HG02610 (cell line): ENCODE data around the gene DOCK4.

Source experiments
- ATAC-seq: cut with Tn5 transposase; IDR thresholded peaks from one replicate; pipeline ENCODE4 v1.9.1; 2021; ENCODE audit warnings: mild to moderate bottlenecking, moderate library complexity; ENCODE audit not compliant: unreplicated experiment

The DOCK4 gene

DNA sequence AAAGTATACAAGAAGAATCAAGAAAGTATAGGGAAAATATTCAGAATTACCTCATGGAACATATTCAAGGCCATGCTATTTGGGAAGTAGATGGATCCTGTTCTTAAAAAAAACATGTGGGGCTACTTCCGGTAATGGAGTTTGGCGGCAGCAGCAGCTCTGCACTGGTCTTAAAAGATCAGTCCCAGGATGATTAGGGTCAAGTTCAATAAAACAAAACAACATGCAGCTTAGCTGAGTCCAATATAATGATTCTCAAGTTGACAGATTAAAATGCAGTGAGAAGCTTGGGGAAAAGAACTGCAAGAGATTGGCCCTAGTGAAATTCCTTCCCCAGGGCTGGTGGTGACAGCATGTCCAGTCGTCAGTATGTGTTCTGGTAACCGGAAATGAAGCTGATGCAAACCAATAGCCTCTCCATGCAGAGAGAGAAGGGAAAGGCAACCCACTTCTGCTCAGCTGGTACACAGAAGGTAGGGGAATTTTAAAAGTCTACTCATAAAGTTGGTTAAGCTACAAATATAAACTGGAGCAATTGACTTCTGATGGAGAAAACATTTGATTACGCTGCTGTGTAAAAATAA, 338.8 kb downstream of the DOCK4 start:
- no peak for ATAC-seq

DNA sequence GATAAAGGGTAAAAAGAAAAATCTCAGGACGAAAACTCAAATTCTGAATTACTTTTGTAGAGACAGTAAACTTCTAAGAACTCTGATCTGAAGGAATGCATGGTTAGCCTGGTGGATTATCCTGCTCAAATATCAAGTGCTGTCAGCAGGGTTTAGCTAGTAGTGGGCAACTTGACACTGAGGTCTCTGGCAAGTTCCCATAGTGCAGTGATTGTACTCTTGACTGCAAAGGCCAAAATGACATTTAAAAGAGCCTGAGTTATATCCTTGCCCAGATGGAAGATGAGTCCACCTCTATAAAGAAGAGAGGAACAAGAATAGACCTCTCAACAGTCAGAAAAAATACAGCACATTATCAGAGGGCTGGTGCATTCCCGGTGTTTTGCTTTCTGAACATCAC, 339.4 kb downstream of the DOCK4 start:
- ATAC-seq = no peak

DNA sequence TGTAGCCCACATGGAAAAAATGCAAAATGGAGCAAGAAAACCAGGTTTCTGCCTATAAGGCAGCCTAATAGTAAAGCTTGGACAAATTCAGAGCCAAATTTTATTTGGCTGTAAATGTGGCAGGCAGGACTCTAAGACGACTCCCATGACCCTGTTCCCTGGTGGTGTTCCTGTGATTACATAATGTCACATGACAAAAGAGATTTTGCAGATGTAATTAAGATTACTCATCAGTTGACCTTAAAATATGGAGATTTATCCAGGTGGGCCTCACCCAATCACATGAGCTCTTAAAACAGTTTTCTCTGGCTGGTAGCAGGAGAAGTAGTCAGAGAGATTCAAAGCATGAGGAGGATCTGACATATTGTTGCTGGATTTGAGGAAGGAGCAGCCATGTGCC, 340.8 kb downstream of the DOCK4 start:
- ATAC-seq = no peak

DNA sequence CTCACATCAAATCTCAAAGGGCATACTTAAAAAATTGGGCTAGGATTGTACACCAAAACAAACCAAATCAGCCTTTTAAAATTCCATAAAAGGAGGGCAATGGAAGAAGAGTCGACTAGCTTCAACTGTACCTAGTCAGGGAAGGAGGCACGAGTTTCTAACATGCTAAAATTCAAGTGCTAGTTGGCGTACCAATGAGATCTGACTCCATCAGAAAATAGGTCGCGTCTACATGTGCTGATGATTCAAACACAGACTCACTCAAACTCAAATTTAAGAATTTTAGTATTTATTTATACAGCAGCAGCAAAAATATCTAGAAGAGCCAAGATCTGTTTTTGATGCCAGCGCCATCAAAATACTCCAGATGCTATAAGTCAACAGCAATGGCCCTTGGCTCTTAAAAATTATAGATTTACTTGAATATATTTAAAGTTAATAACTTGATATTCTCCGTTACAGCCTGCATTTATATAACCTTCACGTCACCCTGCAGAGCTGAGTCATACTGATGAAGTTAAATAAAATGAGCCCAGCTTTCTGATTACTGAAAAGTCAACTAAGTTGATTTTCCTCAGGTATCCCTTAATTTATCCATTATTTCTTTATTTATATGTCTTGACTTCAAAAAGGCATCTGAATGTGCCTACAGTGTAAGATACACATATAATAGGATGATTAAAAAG, 341.8 kb downstream of the DOCK4 start:
- ATAC-seq = no peak

DNA sequence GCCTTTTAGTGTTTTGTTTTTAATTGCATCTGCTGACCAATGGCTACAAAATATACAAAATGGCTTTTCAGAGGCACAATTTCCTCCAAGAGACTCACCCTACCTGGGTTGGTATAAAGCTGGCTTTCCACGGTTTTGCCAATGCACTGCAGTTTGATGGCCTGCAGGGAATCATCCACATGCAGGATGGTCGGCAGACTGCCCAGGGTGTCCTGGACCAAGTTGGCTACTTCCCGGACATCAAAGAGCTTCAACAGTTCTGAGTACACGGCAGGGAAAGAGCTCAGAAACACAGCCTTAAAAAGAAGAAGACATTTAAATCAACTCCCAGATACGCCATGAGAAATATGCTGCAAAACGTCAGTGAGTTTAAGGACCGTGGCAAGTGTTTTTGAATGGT, 342.9 kb downstream of the DOCK4 start:
- ATAC-seq = no peak

DNA sequence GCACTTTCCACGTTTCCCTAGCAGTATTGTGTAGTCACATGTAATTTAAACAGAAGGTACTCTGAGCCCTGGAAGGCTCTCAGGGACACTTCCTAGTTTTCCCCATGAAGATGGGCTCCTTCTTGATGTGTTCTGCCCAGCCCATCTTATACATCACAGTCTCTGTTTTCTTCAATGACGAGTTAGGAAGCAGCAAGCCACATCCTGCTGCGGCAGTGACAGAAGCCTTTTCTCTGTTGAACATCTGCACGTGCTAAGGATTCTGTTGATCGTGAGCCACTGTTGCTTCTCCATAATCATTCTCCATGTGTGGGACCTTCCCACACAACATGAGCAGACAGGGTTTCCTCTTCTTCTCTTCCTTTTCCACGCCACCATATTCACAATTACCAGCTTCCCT, 346.0 kb downstream of the DOCK4 start:
- ATAC-seq = no peak

DNA sequence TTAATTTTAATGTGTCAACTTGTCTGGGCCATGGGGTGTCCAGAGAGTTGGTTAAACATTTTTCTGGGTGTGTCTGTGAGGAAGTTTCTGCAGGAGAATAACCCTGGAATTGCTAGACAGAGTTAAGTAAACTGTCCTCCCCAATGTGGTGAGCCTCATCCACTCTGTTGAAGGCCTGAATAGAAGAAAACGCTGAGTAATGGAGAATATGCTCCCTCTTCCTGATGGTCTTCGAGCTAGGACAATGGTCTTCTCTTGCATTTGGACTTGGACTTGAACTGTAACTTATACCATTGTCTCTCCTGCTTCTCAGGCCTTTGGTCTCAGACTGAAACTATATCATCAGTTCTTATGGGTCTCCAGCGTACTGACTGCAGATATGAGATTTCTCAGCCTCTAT, 347.9 kb downstream of the DOCK4 start:
- no peak for ATAC-seq

DNA sequence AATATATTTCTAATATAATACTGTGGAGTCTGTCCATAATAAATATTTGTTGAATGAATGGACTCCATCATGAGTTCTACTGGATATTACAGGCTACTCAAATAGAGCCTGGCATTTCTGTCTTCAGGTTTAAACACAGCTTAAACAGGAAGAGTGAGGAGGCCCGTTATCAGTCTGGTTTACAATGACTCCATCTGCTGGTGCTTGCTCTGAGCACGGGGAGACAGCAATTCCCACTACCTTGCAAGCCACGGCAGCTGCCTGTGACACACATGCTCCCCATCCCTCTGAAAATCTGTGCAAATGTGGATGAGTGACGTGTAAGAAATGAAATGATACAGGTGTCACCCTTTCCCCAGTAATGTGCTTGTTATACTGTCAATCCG, 350.4 kb downstream of the DOCK4 start:
- no peak for ATAC-seq

DNA sequence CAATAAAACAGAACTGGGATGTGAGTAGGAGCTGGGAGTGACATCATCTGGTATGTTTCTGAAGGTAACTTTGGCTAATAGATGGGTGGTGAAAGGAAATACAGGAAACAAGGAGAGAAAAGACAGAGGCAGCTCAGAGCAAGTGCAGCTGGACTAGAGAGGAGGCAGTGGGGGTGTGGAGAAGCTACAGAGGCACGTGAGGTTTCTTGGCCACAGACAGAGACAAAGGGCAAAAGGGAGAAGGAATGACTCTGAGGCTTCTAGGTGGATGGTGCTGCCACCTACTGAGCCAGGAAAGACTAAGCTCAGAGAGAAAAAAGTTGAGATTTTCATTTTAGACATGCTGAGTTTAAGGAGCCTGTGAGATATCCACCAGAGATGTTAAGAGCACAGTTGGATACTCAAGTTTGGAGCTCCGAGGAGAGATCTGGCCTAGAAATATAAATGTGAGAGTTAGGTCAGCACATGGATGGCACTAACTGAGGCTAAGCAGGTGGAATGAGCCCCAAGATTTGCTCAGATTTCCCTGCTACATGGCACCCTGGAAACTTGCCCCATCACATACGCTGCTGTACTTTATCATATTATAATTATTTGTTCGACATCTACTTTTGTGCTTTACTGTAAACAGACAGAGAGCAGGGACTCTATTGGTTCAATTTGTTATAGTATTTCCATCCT, 350.9 kb downstream of the DOCK4 start:
- peak; percentile 65 for ATAC-seq

DNA sequence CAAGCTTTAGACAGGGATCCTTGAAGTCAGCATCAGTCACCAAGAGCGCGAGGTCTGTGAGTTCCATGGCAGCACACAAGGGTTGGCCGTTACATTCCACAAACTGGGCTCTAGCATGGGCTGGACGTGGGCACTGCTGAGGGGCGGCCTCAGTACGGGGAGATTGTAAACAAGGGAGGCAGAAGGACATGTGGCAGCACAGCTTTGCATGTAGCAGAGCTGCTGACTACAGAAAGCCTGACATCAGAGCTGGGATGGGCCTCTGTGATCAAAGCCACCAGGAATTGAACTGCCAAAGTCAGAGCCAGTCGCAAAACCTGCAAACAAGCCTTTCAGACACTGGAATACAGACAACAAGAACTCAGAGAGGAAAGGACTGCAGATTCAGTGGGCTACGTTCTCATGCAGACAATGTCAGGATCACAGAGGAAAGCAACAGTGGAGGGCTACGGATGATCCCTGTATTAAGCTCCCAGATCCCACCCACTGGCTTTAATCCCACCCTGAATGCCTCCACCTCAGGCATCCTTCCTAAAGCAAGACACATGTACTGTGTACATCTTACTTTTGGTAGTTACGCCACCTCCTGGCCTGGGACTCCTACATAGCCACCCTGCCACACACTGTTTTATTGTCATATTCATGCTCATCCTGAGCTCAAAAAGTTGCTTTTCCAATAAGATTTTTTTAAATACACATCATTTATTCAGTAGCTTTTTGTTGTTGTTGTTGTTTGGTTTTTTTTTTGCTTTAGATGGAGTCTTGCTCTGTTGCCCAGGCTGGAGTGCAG, 352.8 kb downstream of the DOCK4 start:
- no peak for ATAC-seq

DNA sequence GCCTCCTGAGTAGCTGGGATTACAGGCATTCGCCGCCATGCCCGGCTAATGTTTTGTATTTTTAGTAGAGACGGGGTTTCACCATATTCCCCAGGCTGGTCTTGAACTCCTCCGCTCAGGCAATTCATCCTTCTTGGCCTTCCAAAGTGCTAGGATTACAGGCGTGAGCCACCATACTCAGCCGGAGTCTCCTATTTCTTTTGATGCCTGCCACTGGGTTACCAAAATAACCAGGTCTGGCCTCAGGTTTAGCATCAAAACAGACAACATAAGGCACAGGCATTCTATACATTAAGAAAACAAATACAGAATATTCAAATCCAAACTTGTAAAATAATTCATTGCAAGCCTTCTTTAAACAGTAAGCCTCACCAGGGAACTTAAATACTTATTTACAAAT, 354.1 kb downstream of the DOCK4 start:
- ATAC-seq = no peak

DNA sequence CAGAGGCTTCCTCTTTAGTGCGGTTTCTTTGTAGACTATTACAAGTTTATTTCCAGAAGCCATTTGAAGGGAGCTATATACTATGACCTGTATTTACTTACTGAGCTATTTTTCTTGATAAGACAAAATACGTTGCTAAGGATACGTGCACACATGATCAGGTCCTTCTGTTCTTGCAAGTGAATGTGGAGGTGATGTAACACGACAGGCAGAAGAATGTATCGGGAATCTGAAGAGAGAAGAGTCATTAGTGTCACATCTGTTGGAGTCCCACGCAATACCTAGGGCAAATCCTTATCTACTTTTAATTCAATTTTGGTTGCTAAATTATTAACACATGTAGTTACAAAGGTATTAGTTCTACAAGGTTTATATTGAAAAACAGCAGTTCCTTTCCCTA, 359.3 kb downstream of the DOCK4 start:
- no peak for ATAC-seq

DNA sequence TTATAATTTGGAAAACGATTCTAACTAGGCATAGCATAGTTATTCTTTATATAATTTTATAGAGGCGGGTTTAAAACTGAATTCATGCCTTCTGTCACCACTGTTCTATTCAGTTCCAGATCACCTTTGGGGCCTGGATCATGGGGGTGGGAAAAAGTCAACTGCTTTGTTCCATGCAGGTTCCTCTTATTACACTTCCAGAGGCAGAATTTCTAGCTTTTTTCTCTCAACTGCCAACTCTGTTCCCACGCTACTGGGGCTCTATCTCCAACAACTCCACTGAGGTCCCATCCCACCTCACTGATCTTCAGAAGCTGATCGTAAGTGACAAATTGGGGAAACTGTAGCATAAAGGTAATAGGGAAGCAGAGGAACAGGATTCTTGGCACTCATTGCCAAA, 360.3 kb downstream of the DOCK4 start:
- ATAC-seq = no peak

DNA sequence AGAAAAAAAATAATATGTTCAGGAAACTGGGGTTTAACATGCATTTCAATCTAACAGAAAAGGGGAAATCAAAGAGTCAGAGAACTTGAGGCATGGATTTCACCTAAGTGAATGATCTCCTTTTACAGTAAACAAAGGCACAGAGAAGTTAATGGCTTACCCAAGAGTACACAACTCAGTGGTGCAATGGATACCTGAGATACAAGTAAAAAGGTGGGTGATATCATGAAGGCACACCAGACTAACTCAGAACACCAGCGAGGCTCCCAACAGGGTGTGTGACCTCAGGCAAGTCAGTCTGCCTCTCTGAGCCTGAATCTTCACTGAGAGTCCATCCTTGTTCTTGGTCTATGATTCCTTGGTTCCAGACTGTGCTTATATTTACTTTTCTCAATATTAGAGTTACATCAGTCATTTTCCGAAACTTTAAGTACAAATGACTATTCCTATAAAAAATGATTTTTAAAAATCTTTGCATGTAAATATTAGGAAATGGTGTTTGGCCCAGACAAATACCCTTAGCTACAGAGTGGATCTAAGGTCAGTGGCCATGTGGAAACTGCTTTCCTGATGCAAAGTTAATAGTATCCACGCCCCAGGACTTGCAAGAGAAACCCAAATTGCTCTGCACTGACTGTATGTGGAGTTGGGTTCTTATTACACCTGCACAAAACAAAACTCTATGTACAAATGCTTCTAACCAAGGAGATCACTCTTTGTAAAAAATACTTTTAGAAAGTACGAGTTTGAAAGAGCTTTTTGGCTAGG, 361.1 kb downstream of the DOCK4 start:
- no peak for ATAC-seq

DNA sequence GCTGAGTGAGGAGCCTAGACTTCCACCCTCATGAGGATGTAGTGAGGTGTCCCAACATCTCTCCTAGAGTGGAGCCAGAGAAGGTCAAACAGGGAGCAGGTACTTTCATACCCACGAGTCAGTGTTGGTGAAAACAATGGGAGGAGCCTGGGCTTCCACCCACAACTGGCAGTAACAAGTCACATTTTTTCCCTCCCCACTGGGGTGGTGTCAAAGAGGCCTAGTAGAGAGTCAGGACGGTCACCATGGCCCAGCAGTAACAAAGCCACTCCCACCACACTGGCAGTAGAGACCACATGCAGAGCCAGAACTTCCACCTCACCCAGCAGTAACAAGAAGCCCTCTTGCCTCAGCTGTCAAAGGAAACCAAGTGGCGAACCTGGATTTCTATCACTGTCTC, 363.7 kb downstream of the DOCK4 start:
- ATAC-seq = no peak

DNA sequence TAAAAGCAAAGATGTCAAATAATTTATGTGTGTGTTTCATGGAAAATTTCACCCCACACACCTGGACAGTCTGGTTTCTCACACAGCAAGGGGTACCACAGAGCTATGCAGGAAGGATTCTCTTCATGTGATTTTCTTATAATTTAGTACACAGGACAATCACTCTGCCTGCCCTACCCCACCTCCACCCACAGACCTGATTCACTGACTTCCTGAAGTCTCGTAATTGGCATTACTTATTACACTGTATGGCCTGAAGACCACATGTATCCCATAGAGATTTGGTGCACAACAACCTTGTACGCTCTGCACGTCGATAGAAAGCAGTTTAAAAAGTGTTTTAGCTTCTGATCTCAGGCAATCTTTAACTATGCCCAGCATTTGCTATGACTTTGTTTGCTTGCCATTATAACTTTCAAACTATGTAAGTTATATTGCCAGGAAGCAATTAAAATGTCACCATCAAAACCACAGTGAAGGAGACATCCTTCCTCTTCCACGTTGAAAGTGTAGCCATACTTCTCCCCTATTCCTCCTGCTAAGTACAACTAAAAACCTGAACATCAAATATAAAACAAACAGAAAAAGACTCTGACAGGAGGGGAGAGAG, 364.5 kb downstream of the DOCK4 start:
- ATAC-seq = no peak

DNA sequence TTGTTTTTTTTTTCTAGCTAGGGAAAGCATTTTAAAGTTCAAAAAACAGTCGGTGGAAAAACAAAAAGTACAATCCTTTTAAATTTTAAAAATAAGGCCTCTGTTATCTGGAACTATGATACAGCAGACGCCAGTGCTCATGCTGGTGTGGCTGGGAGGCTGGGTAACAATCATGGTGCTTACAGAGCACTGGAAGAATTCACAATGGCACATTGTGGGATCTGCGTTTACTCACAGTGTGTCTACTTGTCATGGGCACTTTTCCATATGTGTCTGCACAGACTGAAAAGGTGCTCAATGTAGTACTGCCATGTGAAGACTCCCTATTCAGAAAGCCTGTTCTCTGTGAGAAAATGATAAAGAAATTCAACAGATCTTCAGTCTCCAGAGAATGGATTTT, 365.7 kb downstream of the DOCK4 start:
- ATAC-seq = no peak

DNA sequence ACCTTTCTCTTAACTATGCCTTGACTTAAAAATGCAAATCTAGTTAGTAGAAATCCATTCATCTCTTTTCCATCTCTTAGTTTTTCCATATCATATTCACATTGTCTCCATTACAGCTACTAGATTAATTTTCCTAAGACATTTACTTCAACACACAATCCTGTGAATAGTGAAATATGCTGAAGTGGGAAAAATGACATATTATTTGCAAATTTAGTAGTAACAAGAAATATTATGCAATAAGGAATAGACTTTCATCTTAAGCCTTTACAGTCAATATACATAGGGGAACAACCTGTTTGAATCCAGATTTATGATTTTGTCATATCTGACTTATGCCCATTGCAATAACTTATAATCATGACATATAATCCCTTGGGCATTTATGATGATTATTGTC, 366.9 kb downstream of the DOCK4 start:
- ATAC-seq = no peak

DNA sequence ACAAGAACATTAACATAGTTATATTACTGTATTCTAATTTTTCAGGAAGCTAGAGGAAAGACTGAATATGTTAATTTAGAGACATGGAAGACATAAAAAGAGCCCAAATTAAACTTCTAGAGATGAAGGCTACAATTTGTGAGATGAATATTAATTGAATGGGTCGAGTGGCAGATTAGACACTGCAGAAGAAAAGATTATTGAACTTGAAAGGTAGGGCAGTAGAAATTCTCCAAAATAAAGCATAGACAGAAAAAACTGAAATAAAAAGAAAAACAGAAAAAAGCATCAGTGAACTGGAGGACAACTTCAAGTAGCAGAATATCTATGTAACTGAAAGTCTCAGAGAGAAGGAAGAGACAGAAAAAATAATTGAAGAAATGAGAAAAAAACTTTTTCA, 369.6 kb downstream of the DOCK4 start:
- no peak for ATAC-seq

DNA sequence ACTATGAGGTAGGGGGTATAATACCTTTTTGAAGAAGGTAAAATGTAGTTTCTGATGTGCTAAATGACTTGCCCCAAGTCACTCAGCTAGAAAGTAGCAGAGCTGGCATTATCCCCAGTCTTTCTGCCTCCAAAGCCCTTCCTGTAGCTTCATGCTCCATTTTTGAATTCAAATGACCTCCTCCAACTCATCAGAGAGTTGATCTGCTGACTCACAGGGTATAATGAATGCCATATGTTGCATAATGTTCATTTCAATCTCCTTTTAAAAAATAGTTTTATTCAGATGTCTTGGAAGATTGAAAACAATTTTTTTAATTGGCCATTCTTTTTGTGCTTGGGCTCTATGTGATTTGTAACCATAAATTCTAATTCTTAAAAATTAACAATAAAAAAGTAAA, 371.1 kb downstream of the DOCK4 start:
- no peak for ATAC-seq

DNA sequence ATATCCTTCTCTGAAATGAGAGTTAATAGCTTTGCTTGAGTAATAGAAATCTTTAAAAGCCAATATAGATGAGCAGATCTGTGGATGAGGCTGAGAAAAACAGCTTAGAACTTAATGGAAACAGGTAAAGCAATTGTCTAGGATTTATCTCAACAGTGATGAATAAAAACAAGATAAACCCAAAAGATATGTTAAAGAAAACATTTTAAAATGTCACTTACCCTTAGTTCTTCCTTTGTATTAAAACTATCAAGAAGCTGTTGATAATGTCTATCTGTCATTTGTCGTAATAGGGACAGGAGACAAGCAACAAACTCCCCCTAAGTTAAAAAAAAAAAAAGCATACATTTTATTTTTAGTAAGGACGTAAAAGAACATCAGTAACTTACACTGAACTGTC, 371.8 kb downstream of the DOCK4 start:
- ATAC-seq = no peak
